Measurements from ENCODE around the gene SDK1.
A peak's percentile ranks its signal among the peaks of the same experiment; 100 is the strongest.

SDK1 gene

GRCh38 chr7:3591219-3591618 lies 290.2 kb downstream of the SDK1 start:
- no peak overlapping the region for H2AK5ac ChIP-seq (ENCODE audit: low read length, severe bottlenecking)
- WGBS = 27% methylated on average over 2 of the region's 4 CpGs
- no peak overlapping the region for H3K4ac ChIP-seq (ENCODE audit: low read depth in 1 of 2, low read length in 2 of 2)
- H4K8ac ChIP-seq (ENCODE audit: low read length) = peak overlapping the region; percentile 84
- no peak for DNase-seq
- H4K91ac ChIP-seq (ENCODE audit: low read length) = no peak overlapping the region
- no peak overlapping the region for H3K4me3 ChIP-seq (ENCODE audit: insufficient read depth in 1 of 2, low read depth in 1 of 2, low read length in 2 of 2)
- peak overlapping the region in 1 of 2 experiments; percentile 30 for H3K18ac ChIP-seq (ENCODE audit: low read depth in 1 of 2, low read length in 2 of 2)
- H2AFZ ChIP-seq (ENCODE audit: low read depth, low read length) = no peak overlapping the region
- no peaks in the 10 kb centered on the region for H3K36me3 ChIP-seq (ENCODE audit: control insufficient read depth in 1 of 2, insufficient read depth in 2 of 2, low read depth in 1 of 2, low read length in 2 of 2)
- H3K27ac ChIP-seq (ENCODE audit: low read length, poor library complexity, severe bottlenecking) = no peak overlapping the region
- H3K4me1 ChIP-seq (ENCODE audit: control insufficient read depth, insufficient read depth, low read depth, low read length) = no peaks in the 10 kb centered on the region
- no peak overlapping the region for H3K23ac ChIP-seq (ENCODE audit: low read length in 2 of 2)
- no peak overlapping the region for H3K9ac ChIP-seq (ENCODE audit: low read length)
- no peak overlapping the region for H2BK15ac ChIP-seq (ENCODE audit: low read depth, poor library complexity, severe bottlenecking)
- no peak overlapping the region for H2BK12ac ChIP-seq (ENCODE audit: low read length in 2 of 2)
- H3K9me3 ChIP-seq (ENCODE audit: control insufficient read depth, low read length) = no peaks in the 10 kb centered on the region
- no peak overlapping the region for H2BK5ac ChIP-seq (ENCODE audit: low read depth, low read length, poor library complexity, severe bottlenecking)
- H3K27me3 ChIP-seq (ENCODE audit: control insufficient read depth in 1 of 2, insufficient read depth in 1 of 2, low read length in 2 of 2) = no peaks in the 10 kb centered on the region
- H3K4me2 ChIP-seq (ENCODE audit: low read length, poor library complexity, severe bottlenecking) = no peak overlapping the region
- no peaks in the 10 kb centered on the region for H3K79me1 ChIP-seq (replicated peaks; ENCODE audit: low read length, poor library complexity, severe bottlenecking)
- no peak overlapping the region for H2BK120ac ChIP-seq (ENCODE audit: low read depth, low read length)
- no peak overlapping the region for H3K14ac ChIP-seq (ENCODE audit: low read length in 2 of 2)

GRCh38 chr7:3591944-3592343 lies 290.9 kb downstream of the SDK1 start:
- Histone ChIP-seq H3K14ac (ENCODE audit: low read length in 2 of 2) (no peak overlapping the region), H3K18ac (ENCODE audit: low read depth in 1 of 2, low read length in 2 of 2) (peak overlapping the region in 1 of 2 experiments; percentile 30), H3K9me3 (ENCODE audit: control insufficient read depth, low read length) (no peaks in the 10 kb centered on the region), H4K8ac (ENCODE audit: low read length) (no peak overlapping the region), H2BK12ac (ENCODE audit: low read length in 2 of 2) (no peak overlapping the region), H3K27ac (ENCODE audit: low read length, poor library complexity, severe bottlenecking) (no peak overlapping the region), H3K4me3 (ENCODE audit: insufficient read depth in 1 of 2, low read depth in 1 of 2, low read length in 2 of 2) (no peak overlapping the region), H3K9ac (ENCODE audit: low read length) (no peak overlapping the region), H2AK5ac (ENCODE audit: low read length, severe bottlenecking) (no peak overlapping the region), H3K79me1 (replicated peaks; ENCODE audit: low read length, poor library complexity, severe bottlenecking) (no peaks in the 10 kb centered on the region), H3K36me3 (ENCODE audit: control insufficient read depth in 1 of 2, insufficient read depth in 2 of 2, low read depth in 1 of 2, low read length in 2 of 2) (no peaks in the 10 kb centered on the region), H3K4me2 (ENCODE audit: low read length, poor library complexity, severe bottlenecking) (no peak overlapping the region), H3K23ac (ENCODE audit: low read length in 2 of 2) (no peak overlapping the region), H3K27me3 (ENCODE audit: control insufficient read depth in 1 of 2, insufficient read depth in 1 of 2, low read length in 2 of 2) (no peaks in the 10 kb centered on the region), H3K4ac (ENCODE audit: low read depth in 1 of 2, low read length in 2 of 2) (no peak overlapping the region), H4K91ac (ENCODE audit: low read length) (no peak overlapping the region), H2BK15ac (ENCODE audit: low read depth, poor library complexity, severe bottlenecking) (no peak overlapping the region), H2AFZ (ENCODE audit: low read depth, low read length) (no peak overlapping the region), H3K4me1 (ENCODE audit: control insufficient read depth, insufficient read depth, low read depth, low read length) (no peaks in the 10 kb centered on the region), H2BK120ac (ENCODE audit: low read depth, low read length) (no peak overlapping the region), H2BK5ac (ENCODE audit: low read depth, low read length, poor library complexity, severe bottlenecking) (no peak overlapping the region)
- no peak for DNase-seq
- WGBS = 77% methylated on average over 2 of the region's 4 CpGs

- no peak overlapping the region for H3K4me3 ChIP-seq (ENCODE audit: insufficient read depth in 1 of 2, low read depth in 1 of 2, low read length in 2 of 2)
- H3K36me3 ChIP-seq (ENCODE audit: control insufficient read depth in 1 of 2, insufficient read depth in 2 of 2, low read depth in 1 of 2, low read length in 2 of 2) = no peaks in the 10 kb centered on the region
- no peak overlapping the region for H4K91ac ChIP-seq (ENCODE audit: low read length)
- H3K79me1 ChIP-seq (replicated peaks; ENCODE audit: low read length, poor library complexity, severe bottlenecking) = peaks cover 4% of the 10 kb centered on the region
- no peak overlapping the region for H3K14ac ChIP-seq (ENCODE audit: low read length in 2 of 2)
- no peak overlapping the region for H2BK5ac ChIP-seq (ENCODE audit: low read depth, low read length, poor library complexity, severe bottlenecking)
- WGBS = 26% methylated on average over 8 of the region's 11 CpGs
- peak overlapping the region; percentile 30 for H4K8ac ChIP-seq (ENCODE audit: low read length)
- no peak overlapping the region for H2BK15ac ChIP-seq (ENCODE audit: low read depth, poor library complexity, severe bottlenecking)
- H3K4me1 ChIP-seq (ENCODE audit: control insufficient read depth, insufficient read depth, low read depth, low read length) = no peaks in the 10 kb centered on the region
- H2AFZ ChIP-seq (ENCODE audit: low read depth, low read length) = no peak overlapping the region
- H2BK120ac ChIP-seq (ENCODE audit: low read depth, low read length) = no peak overlapping the region
- H3K4ac ChIP-seq (ENCODE audit: low read depth in 1 of 2, low read length in 2 of 2) = no peak overlapping the region
- H3K23ac ChIP-seq (ENCODE audit: low read length in 2 of 2) = no peak overlapping the region
- H3K4me2 ChIP-seq (ENCODE audit: low read length, poor library complexity, severe bottlenecking) = no peak overlapping the region
- H3K27me3 ChIP-seq (ENCODE audit: control insufficient read depth in 1 of 2, insufficient read depth in 1 of 2, low read length in 2 of 2) = no peaks in the 10 kb centered on the region
- H2AK5ac ChIP-seq (ENCODE audit: low read length, severe bottlenecking) = no peak overlapping the region
- H2BK12ac ChIP-seq (ENCODE audit: low read length in 2 of 2) = no peak overlapping the region
- DNase-seq = peak; percentile 88
- H3K9ac ChIP-seq (ENCODE audit: low read length) = no peak overlapping the region
- H3K9me3 ChIP-seq (ENCODE audit: control insufficient read depth, low read length) = no peaks in the 10 kb centered on the region
- no peak overlapping the region for H3K27ac ChIP-seq (ENCODE audit: low read length, poor library complexity, severe bottlenecking)
- peak overlapping the region in 1 of 2 experiments; percentile 9 for H3K18ac ChIP-seq (ENCODE audit: low read depth in 1 of 2, low read length in 2 of 2)
These were observed 291.5 kb downstream of the SDK1 start for GRCh38 chr7:3592401-3593134.

- H3K4me3 ChIP-seq (ENCODE audit: insufficient read depth in 1 of 2, low read depth in 1 of 2, low read length in 2 of 2) = no peak overlapping the region
- H4K8ac ChIP-seq (ENCODE audit: low read length) = no peak overlapping the region
- no peak overlapping the region for H2BK15ac ChIP-seq (ENCODE audit: low read depth, poor library complexity, severe bottlenecking)
- no peak overlapping the region for H3K18ac ChIP-seq (ENCODE audit: low read depth in 1 of 2, low read length in 2 of 2)
- no peak overlapping the region for H3K23ac ChIP-seq (ENCODE audit: low read length in 2 of 2)
- H3K9me3 ChIP-seq (ENCODE audit: control insufficient read depth, low read length) = no peaks in the 10 kb centered on the region
- no peak overlapping the region for H3K4me2 ChIP-seq (ENCODE audit: low read length, poor library complexity, severe bottlenecking)
- no peak overlapping the region for H2BK120ac ChIP-seq (ENCODE audit: low read depth, low read length)
- peaks cover 6% of the 10 kb centered on the region for H3K79me1 ChIP-seq (replicated peaks; ENCODE audit: low read length, poor library complexity, severe bottlenecking)
- no peak overlapping the region for H3K14ac ChIP-seq (ENCODE audit: low read length in 2 of 2)
- no peaks in the 10 kb centered on the region for H3K27me3 ChIP-seq (ENCODE audit: control insufficient read depth in 1 of 2, insufficient read depth in 1 of 2, low read length in 2 of 2)
- no peak overlapping the region for H3K4ac ChIP-seq (ENCODE audit: low read depth in 1 of 2, low read length in 2 of 2)
- H2AK5ac ChIP-seq (ENCODE audit: low read length, severe bottlenecking) = no peak overlapping the region
- 100% methylated on average over 2 of the region's 4 CpGs for WGBS
- no peaks in the 10 kb centered on the region for H3K36me3 ChIP-seq (ENCODE audit: control insufficient read depth in 1 of 2, insufficient read depth in 2 of 2, low read depth in 1 of 2, low read length in 2 of 2)
- H3K4me1 ChIP-seq (ENCODE audit: control insufficient read depth, insufficient read depth, low read depth, low read length) = no peaks in the 10 kb centered on the region
- no peak overlapping the region for H3K9ac ChIP-seq (ENCODE audit: low read length)
- no peak overlapping the region for H3K27ac ChIP-seq (ENCODE audit: low read length, poor library complexity, severe bottlenecking)
- H2BK5ac ChIP-seq (ENCODE audit: low read depth, low read length, poor library complexity, severe bottlenecking) = no peak overlapping the region
- H2BK12ac ChIP-seq (ENCODE audit: low read length in 2 of 2) = no peak overlapping the region
- DNase-seq = no peak
- H2AFZ ChIP-seq (ENCODE audit: low read depth, low read length) = no peak overlapping the region
- no peak overlapping the region for H4K91ac ChIP-seq (ENCODE audit: low read length)
These were observed 293.8 kb downstream of the SDK1 start for GRCh38 chr7:3594901-3595300.

Data from mesenchymal stem cell (in vitro differentiated cells and primary cell).